ENCODE results near the gene PEAR1. TPM values are rescaled to one million over a fixed set of nuclear protein-coding genes. Genes with fewer than 3 reads are reported as not detected.
A peak's percentile ranks its signal among the peaks of the same experiment; 100 is the strongest.

The PEAR1 gene
- total RNA-seq, 1 experiment from 2014 or later, result 0.22 TPM

- no peaks in the 10 kb centered on the region for H3K9me3 ChIP-seq (ENCODE audit: low read length)
- H3K4me3 ChIP-seq (ENCODE audit: low read length), result no peak overlapping the region
- H4K20me1 ChIP-seq (ENCODE audit: insufficient read depth, low read depth, low read length), result no peaks in the 10 kb centered on the region
- no peak overlapping the region for H3K4me2 ChIP-seq (ENCODE audit: low read depth, low read length, poor library complexity, severe bottlenecking)
- H3K27me3 ChIP-seq (ENCODE audit: low read length), result no peaks in the 10 kb centered on the region
- no peak overlapping the region for H2AFZ ChIP-seq (ENCODE audit: low read length)
- H3K9me2 ChIP-seq (replicated peaks; ENCODE audit: insufficient read depth, low read length), result no peaks in the 10 kb centered on the region
- H3K36me3 ChIP-seq (ENCODE audit: insufficient read depth, low read length), result no peaks in the 10 kb centered on the region
- H3K4me1 ChIP-seq (ENCODE audit: low read length), result no peaks in the 10 kb centered on the region
- DNase-seq, result no peak
- H3K9ac ChIP-seq (ENCODE audit: low read length), result no peak overlapping the region
- H3K79me2 ChIP-seq (ENCODE audit: low read length), result no peaks in the 10 kb centered on the region
- H3K27ac ChIP-seq (ENCODE audit: low read length), result no peak overlapping the region
Observed at GRCh38 chr1:156857532-156857931, 36.0 kb upstream of the PEAR1 start.

DNA sequence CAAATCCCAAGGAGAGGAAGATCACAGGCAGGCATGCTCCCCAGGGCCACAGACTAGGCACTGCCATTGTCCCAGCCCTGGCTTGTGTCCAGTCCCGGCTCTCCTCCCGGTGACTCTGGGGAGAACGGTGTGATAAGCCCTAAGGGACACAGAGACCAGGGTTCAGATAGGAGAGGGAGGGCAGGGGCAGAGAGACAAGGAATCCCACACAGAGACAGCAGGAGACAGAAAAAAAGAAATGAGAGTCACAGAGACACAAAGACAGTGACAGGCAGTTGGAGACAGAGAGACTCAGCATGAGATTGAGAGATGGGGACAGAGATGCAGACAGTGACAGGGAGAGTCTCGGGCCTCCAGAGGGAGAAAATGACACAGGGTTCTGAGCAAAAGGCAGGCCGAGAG is 35.0 kb upstream of the PEAR1 start:
- no peaks in the 10 kb centered on the region for H3K4me1 ChIP-seq (ENCODE audit: low read length)
- no peaks in the 10 kb centered on the region for H4K20me1 ChIP-seq (ENCODE audit: insufficient read depth, low read depth, low read length)
- no peak for DNase-seq
- no peaks in the 10 kb centered on the region for H3K27me3 ChIP-seq (ENCODE audit: low read length)
- H2AFZ ChIP-seq (ENCODE audit: low read length), result no peak overlapping the region
- H3K9me2 ChIP-seq (replicated peaks; ENCODE audit: insufficient read depth, low read length), result no peaks in the 10 kb centered on the region
- no peaks in the 10 kb centered on the region for H3K79me2 ChIP-seq (ENCODE audit: low read length)
- no peaks in the 10 kb centered on the region for H3K36me3 ChIP-seq (ENCODE audit: insufficient read depth, low read length)
- no peak overlapping the region for H3K9ac ChIP-seq (ENCODE audit: low read length)
- no peak overlapping the region for H3K4me2 ChIP-seq (ENCODE audit: low read depth, low read length, poor library complexity, severe bottlenecking)
- H3K4me3 ChIP-seq (ENCODE audit: low read length), result no peak overlapping the region
- no peak overlapping the region for H3K27ac ChIP-seq (ENCODE audit: low read length)
- H3K9me3 ChIP-seq (ENCODE audit: low read length), result no peaks in the 10 kb centered on the region

DNA sequence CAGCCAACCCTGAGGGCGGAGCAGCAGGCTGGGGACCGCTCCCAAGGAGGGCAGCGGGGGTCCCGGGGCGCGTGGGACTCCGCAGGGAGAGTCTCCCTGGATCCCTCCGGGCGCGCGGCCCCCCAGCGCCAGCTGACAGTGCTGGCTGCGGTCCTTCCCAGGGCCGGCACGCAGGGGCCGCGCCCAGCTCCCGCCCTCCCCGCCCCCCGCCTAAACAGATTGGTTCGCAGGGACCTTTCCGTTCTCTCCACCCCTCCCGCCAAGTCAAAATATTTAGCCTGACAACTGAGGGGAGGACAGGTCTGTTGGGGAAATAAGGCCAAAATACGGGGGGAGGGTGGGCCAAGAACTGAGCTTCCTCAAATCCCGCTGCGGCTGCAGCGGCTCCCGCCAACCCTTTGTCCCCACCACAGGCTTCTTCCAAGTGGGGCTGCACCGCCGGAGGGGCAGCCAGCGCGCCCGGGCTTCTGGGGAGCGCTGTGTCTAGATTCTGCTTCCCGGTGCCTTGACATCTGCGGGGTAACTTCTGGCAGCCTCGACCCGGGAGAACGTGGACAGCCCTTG is 34.5 kb upstream of the PEAR1 start, which contains the start of gene INSRR:
Gene INSRR (minus strand): TSS at position 159 of the 564 bp plus-strand sequence. CDS start 496 bp downstream, outside the sequence.
- Histone ChIP-seq H3K27ac (ENCODE audit: low read length) (no peak within 1 kb of the TSS), H3K4me3 (ENCODE audit: low read length) (no peak within 1 kb of the TSS), H4K20me1 (ENCODE audit: insufficient read depth, low read depth, low read length) (no peaks in the 10 kb centered on the region), H3K4me1 (ENCODE audit: low read length) (no peaks in the 10 kb centered on the region), H3K27me3 (ENCODE audit: low read length) (no peaks in the 10 kb centered on the region), H3K79me2 (ENCODE audit: low read length) (no peaks in the 10 kb centered on the region), H3K36me3 (ENCODE audit: insufficient read depth, low read length) (no peaks in the 10 kb centered on the region), H3K9me3 (ENCODE audit: low read length) (no peaks in the 10 kb centered on the region), H3K9me2 (replicated peaks; ENCODE audit: insufficient read depth, low read length) (no peaks in the 10 kb centered on the region), H3K9ac (ENCODE audit: low read length) (no peak within 1 kb of the TSS), H3K4me2 (ENCODE audit: low read depth, low read length, poor library complexity, severe bottlenecking) (no peak within 1 kb of the TSS), H2AFZ (ENCODE audit: low read length) (no peak within 1 kb of the TSS)
- DNase-seq, result no peak

- Histone ChIP-seq H2AFZ (ENCODE audit: low read length) (no peak overlapping the region), H3K4me2 (ENCODE audit: low read depth, low read length, poor library complexity, severe bottlenecking) (no peak overlapping the region), H3K27ac (ENCODE audit: low read length) (no peak overlapping the region), H3K9me3 (ENCODE audit: low read length) (no peaks in the 10 kb centered on the region), H3K4me3 (ENCODE audit: low read length) (no peak overlapping the region), H3K9me2 (replicated peaks; ENCODE audit: insufficient read depth, low read length) (no peaks in the 10 kb centered on the region), H3K27me3 (ENCODE audit: low read length) (no peaks in the 10 kb centered on the region), H3K4me1 (ENCODE audit: low read length) (no peaks in the 10 kb centered on the region), H3K36me3 (ENCODE audit: insufficient read depth, low read length) (no peaks in the 10 kb centered on the region), H3K9ac (ENCODE audit: low read length) (no peak overlapping the region), H3K79me2 (ENCODE audit: low read length) (no peaks in the 10 kb centered on the region), H4K20me1 (ENCODE audit: insufficient read depth, low read depth, low read length) (no peaks in the 10 kb centered on the region)
- no peak for DNase-seq
Observed at GRCh38 chr1:156859523-156860112, 33.9 kb upstream of the PEAR1 start.

DNA sequence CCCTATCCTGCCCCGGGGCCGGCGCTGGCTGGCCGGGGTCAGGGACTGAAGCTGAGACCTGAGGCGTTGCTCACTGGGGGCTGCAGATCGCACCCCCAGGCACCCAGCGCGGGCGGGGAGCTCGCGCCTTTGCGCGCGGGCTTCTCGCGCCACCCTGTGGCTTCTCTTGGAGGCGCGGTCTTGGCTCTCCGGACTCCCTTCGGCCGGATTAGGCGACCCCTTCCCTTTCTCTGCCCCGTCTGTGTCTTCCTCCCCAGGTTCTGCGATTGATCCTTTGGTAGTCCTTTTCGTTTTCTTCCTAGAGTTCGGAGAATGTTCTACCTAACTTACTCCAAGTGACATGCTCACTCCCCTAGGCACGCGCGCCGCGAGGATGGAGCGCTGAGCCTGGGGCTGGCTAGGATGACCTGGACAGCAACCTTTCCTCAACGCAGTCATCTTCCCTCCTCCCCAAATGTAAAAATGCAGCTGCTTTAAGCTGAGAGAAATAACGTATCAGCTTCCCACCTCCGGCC is 33.3 kb upstream of the PEAR1 start:
- H3K79me2 ChIP-seq (ENCODE audit: low read length), result no peaks in the 10 kb centered on the region
- no peaks in the 10 kb centered on the region for H4K20me1 ChIP-seq (ENCODE audit: insufficient read depth, low read depth, low read length)
- H3K36me3 ChIP-seq (ENCODE audit: insufficient read depth, low read length), result no peaks in the 10 kb centered on the region
- peak; percentile 44 for DNase-seq
- H3K4me2 ChIP-seq (ENCODE audit: low read depth, low read length, poor library complexity, severe bottlenecking), result no peak overlapping the region
- no peaks in the 10 kb centered on the region for H3K27me3 ChIP-seq (ENCODE audit: low read length)
- no peak overlapping the region for H3K4me3 ChIP-seq (ENCODE audit: low read length)
- no peaks in the 10 kb centered on the region for H3K9me2 ChIP-seq (replicated peaks; ENCODE audit: insufficient read depth, low read length)
- no peak overlapping the region for H3K9ac ChIP-seq (ENCODE audit: low read length)
- H3K4me1 ChIP-seq (ENCODE audit: low read length), result no peaks in the 10 kb centered on the region
- H2AFZ ChIP-seq (ENCODE audit: low read length), result no peak overlapping the region
- H3K27ac ChIP-seq (ENCODE audit: low read length), result no peak overlapping the region
- H3K9me3 ChIP-seq (ENCODE audit: low read length), result no peaks in the 10 kb centered on the region

- DNase-seq, result no peak
- H3K4me2 ChIP-seq (ENCODE audit: low read depth, low read length, poor library complexity, severe bottlenecking), result no peak within 1 kb of the TSS
- no peaks in the 10 kb centered on the region for H3K9me3 ChIP-seq (ENCODE audit: low read length)
- H3K4me3 ChIP-seq (ENCODE audit: low read length), result no peak within 1 kb of the TSS
- H2AFZ ChIP-seq (ENCODE audit: low read length), result no peak within 1 kb of the TSS
- H3K27me3 ChIP-seq (ENCODE audit: low read length), result no peaks in the 10 kb centered on the region
- no peak within 1 kb of the TSS for H3K27ac ChIP-seq (ENCODE audit: low read length)
- no peaks in the 10 kb centered on the region for H3K79me2 ChIP-seq (ENCODE audit: low read length)
- H3K4me1 ChIP-seq (ENCODE audit: low read length), result no peaks in the 10 kb centered on the region
- H3K36me3 ChIP-seq (ENCODE audit: insufficient read depth, low read length), result no peaks in the 10 kb centered on the region
- no peaks in the 10 kb centered on the region for H4K20me1 ChIP-seq (ENCODE audit: insufficient read depth, low read depth, low read length)
- H3K9ac ChIP-seq (ENCODE audit: low read length), result no peak within 1 kb of the TSS
- no peaks in the 10 kb centered on the region for H3K9me2 ChIP-seq (replicated peaks; ENCODE audit: insufficient read depth, low read length)
Observed at GRCh38 chr1:156860628-156861423, 32.7 kb upstream of the PEAR1 start, which contains the start of gene NTRK1. Gene NTRK1, plus strand, starts transcription at chr1:156860865. Its CDS starts 70 bp downstream, at chr1:156860935.

GRCh38 chr1:156862584-156862983 is 30.9 kb upstream of the PEAR1 start:
- no peaks in the 10 kb centered on the region for H3K27me3 ChIP-seq (ENCODE audit: low read length)
- H3K4me2 ChIP-seq (ENCODE audit: low read depth, low read length, poor library complexity, severe bottlenecking), result no peak overlapping the region
- no peaks in the 10 kb centered on the region for H3K9me3 ChIP-seq (ENCODE audit: low read length)
- H3K4me3 ChIP-seq (ENCODE audit: low read length), result no peak overlapping the region
- no peak for DNase-seq
- H4K20me1 ChIP-seq (ENCODE audit: insufficient read depth, low read depth, low read length), result no peaks in the 10 kb centered on the region
- no peaks in the 10 kb centered on the region for H3K9me2 ChIP-seq (replicated peaks; ENCODE audit: insufficient read depth, low read length)
- no peak overlapping the region for H3K9ac ChIP-seq (ENCODE audit: low read length)
- no peak overlapping the region for H3K27ac ChIP-seq (ENCODE audit: low read length)
- no peaks in the 10 kb centered on the region for H3K36me3 ChIP-seq (ENCODE audit: insufficient read depth, low read length)
- H3K4me1 ChIP-seq (ENCODE audit: low read length), result no peaks in the 10 kb centered on the region
- no peak overlapping the region for H2AFZ ChIP-seq (ENCODE audit: low read length)
- no peaks in the 10 kb centered on the region for H3K79me2 ChIP-seq (ENCODE audit: low read length)

DNA sequence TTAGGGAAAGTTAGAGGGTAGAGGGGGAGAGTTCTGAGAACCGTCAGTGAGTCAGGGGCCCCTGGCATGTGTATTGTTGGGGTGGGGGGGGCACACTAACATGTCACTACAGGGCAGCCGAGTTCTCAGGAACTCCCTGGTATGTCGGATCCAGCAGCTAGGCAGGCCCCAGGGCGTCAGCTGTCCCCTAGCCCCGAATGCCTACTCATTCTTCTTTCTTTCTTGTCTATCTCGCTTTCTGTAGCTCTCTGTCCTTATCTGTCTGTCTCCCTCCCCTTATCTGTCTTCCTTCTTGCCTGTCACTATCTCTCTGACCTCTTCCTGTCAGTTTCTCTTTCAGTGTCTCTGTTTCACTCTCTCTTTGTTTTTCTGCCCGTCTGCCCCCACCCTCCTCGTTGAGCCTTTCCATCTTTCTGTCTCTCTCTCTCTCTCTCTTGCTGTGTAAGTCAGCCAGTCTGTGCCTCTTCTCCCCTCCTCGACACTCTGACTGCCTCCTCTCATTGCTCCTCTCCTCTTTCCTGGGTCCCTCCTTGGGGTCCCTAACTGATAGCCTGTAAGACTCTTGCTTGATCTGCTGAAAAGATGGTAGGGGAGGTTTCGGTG is 30.4 kb upstream of the PEAR1 start:
- Histone ChIP-seq H3K4me3 (ENCODE audit: low read length) (no peak overlapping the region), H3K9ac (ENCODE audit: low read length) (no peak overlapping the region), H3K4me2 (ENCODE audit: low read depth, low read length, poor library complexity, severe bottlenecking) (no peak overlapping the region), H3K4me1 (ENCODE audit: low read length) (no peaks in the 10 kb centered on the region), H2AFZ (ENCODE audit: low read length) (no peak overlapping the region), H3K27ac (ENCODE audit: low read length) (no peak overlapping the region), H3K79me2 (ENCODE audit: low read length) (no peaks in the 10 kb centered on the region), H3K36me3 (ENCODE audit: insufficient read depth, low read length) (no peaks in the 10 kb centered on the region), H3K9me3 (ENCODE audit: low read length) (no peaks in the 10 kb centered on the region), H3K9me2 (replicated peaks; ENCODE audit: insufficient read depth, low read length) (no peaks in the 10 kb centered on the region), H3K27me3 (ENCODE audit: low read length) (no peaks in the 10 kb centered on the region), H4K20me1 (ENCODE audit: insufficient read depth, low read depth, low read length) (no peaks in the 10 kb centered on the region)
- DNase-seq, result no peak
